SK-N-MC (cell line): ENCODE data around the gene RPAP2.

ENCODE experiments used
- EZH2 ChIP-seq: fragments of 200-600 bp; sonication (generic); IDR thresholded peaks from one replicate; pipeline ENCODE4 v1.6.1; 2017; ENCODE audit warnings: antibody characterized with exemption
- POLR2AphosphoS5 ChIP-seq: IDR thresholded peaks from 2 replicates; pipeline ENCODE4 v1.6.1; 2012; ENCODE audit warnings: mild to moderate bottlenecking, low read depth, low read length, borderline replicate concordance

DNA sequence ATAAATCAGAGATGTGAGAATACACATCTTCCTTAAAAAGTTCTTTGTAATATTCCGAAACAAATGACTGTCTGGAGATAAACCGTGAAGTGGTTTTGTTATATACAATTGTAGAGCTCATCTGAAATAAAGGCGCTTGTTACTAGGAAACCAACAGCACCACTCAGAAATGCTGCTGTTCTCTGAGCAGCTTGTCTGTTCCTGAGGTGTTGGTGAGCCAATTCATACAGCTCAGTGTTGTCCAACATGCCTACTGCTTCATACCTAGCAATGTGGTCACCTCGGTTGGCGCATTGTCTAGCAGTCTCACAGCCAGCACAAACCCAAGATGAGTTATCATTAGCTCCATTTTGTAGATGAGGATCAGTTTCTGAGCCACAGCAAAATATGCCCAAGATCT lies 143.5 kb downstream of the RPAP2 start:
- TF ChIP-seq EZH2 (no peak), POLR2AphosphoS5 (no peak)
